Esophagus mucosa (tissue), 1 donor: ENCODE data around the gene SRSF12. TPM values are rescaled to one million over a fixed set of nuclear protein-coding genes. Genes with fewer than 3 reads are reported as not detected.
"Not testable (repeated sequence)": the region's sequence is repeated elsewhere in the genome, so short reads cannot be mapped to it uniquely, and the experiment has no call there.

Experiments
- ATAC-seq: fragments of 200-7000 bp; cut with Tn5 transposase; one replicate; pipeline ENCODE4 v1.9.1; 2020
- total RNA-seq: library from RNA; stranded (reverse); gene quantifications from one replicate; pipeline ENCODE4 v1.2.4, GENCODE V29; 2023
- donor health status: DM: yes; HTN: yes; CAD: no.

SRSF12 gene
- total RNA-seq, 1 donor from 2014 or later: 0.44 TPM

GRCh38 chr6:89128256-89128671 is 10.4 kb upstream of the SRSF12 start:
- not testable (repeated sequence) for ATAC-seq

- ATAC-seq: peak; percentile 58
Observed at GRCh38 chr6:89122625-89123024, 4.8 kb upstream of the SRSF12 start.

DNA sequence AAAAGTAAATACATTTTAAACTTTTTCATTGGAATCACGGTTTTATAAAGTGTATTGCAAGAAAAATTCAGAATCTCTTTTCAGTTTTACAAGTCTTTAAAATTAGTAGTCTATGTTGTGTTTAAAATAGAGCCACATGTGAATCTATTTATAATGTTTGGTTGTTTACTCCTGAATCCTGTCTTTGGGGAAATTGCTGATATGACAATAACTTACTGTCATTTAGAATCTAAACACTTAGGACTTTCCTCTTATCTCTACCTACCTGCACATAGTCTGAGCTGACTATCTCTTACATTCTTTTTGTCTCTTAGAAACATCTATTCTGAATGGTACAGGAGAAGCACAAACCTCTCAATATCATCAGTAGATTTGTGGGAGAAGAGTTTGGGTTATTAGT is 4.1 kb upstream of the SRSF12 start:
- ATAC-seq: no peak

DNA sequence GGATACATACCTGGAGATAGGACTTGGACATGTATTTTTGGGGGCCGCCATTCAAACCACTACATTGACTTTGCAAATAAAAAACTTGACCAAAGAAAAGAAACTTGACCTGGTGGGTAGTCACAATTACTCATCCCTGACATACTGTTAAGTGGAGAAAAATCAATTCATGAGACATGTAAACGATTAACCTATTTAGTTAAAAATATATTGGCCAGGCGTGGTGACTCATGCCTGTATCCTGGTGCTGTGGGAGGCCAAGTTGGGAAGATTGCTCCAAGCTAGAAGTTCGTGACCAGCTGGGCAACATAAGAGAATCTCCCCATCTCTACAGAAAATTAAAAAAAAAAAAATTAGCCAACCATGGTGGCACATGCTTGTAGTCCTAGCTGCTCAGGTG is 2.5 kb upstream of the SRSF12 start:
- no peak for ATAC-seq

DNA sequence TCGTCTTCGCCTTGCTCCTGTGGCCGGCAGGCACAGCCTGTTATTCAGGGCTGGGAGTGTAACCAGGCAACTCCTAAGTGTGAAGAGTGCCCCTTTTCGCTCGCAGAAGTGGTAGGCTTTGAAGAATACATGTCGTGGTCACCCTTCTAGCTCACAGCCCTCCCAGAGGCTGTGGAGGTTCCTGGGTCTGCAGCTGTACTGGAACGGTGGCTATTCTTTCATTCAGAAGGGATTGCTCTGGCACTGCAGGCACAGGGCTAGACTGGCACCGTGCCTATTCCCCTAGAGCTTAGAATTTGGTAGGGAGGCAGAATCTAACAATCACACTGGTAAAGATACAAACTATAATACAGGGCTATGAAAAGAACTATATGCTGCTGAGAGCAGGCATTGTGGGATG is 1.1 kb upstream of the SRSF12 start:
- ATAC-seq: no peak

GRCh38 chr6:89116702-89117101 is 1.2 kb downstream of the SRSF12 start:
- no peak for ATAC-seq

DNA sequence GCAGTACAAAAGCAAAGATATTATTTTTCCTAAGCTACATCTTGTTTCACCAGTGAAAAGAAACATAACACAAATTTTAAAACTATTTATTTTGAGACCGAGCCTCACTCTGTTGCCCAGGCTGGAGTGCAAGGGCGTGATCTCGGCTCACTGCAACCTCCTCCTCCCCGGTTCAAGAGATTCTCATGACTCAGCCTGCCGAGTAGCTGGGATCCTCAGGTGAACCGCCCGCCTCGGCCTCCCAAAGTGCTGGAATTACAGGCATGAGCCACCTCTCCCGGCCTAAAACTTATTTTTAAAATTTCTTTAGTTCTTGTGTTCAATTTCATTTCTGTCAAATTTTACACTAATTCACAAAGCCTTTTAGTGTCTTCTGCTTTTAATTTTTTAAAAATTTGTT is 5.9 kb downstream of the SRSF12 start:
- no peak for ATAC-seq

GRCh38 chr6:89110284-89110683 is 7.6 kb downstream of the SRSF12 start:
- ATAC-seq: no peak

GRCh38 chr6:89100114-89100513 is 17.8 kb downstream of the SRSF12 start:
- ATAC-seq: no peak

DNA sequence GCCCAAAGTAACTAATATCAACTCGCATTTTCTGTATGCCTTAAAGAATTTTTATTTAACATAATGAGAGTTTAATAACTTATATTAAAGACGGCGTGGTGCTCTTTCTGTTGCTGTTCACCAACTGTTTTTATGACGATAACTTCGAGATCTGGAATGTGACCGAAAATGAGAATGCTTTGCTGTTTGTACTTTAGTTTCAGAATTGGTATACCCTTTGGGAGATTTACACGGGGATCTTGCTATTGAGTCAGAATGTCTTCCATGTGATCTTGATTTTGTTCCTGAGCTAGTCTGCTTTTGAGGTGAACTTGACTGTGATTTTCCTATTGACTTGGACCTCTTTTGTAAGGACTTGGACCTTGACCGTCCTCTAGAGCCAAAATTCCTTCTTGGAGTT is 19.4 kb downstream of the SRSF12 start:
- no peak for ATAC-seq

DNA sequence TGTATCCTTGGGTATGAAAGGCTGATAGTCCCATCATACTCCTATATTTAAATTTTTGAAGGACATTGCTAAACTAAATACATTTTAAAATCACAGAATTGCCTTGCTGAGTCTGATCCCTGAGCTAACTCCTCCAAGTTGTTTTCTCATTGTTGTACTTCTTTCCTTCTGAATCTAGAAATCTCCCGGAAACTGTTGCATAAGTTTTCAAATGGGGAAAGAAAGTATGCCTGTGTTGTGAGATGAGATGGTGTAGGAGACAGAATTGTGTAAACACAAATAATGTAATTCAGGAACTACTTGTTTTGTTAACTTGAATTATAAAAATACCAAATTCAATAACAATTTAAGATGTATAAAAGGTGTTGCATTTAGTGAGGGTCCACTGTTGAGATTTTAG is 30.0 kb downstream of the SRSF12 start:
- no peak for ATAC-seq

GRCh38 chr6:89085409-89086205 is 32.3 kb downstream of the SRSF12 start:
- ATAC-seq: no peak

DNA sequence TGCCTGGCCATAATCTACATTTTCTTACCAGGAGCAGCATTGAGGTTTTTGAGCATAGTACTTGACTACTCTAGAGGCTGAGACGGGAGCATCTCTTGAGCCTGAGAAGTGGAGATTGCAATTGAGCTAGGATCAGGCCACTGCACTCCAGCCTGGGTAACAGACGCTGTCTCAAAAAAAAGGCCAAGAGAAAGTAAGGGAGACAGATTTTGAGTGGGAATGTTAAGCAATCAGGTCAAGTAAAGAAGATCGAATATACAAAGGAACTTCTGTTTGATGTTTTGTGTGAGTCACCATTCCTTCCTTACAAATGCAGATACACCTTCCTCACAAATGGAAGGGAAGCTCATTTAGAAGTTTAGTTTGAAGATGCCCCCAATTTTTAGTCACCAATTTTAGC is 32.9 kb downstream of the SRSF12 start:
- ATAC-seq: no peak

DNA sequence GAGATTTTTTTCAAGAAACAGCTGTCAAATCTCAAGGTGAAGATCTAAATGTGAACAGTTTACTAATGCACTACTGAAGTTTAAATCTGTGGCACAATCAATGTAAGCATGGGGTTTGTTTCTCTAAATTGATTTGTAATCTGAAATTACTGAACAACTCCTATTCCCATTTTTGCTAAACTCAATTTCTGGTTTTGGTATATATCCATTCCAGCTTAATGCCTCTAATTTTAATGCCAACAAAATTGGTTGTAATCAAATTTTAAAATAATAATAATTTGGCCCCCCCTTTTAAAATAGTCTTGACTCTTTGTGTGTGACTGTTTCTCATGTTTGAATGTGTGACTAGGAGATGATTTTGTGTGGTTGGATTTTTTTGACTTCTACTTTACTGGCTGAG is 33.3 kb downstream of the SRSF12 start:
- no peak for ATAC-seq

DNA sequence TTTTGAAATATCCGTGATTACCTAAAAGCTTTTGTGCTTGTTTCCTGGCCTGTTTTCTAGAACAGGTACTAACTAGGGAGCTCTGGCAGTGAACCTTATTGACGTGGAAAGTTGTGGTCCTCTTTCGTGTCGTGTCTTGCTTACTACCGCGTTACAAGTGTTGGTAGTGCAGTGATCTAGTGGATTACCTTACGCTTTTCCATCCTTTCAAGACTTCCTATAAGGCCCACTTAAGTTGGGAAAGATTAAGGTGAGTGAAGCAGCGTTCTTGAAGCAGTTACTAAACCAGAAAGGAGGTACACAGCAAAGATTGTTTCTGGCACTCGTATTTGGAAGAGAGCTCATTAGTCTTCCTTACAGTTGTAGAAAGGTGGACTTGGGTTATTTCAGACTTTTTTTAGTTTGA is 35.4 kb downstream of the SRSF12 start:
- ATAC-seq: no peak

DNA sequence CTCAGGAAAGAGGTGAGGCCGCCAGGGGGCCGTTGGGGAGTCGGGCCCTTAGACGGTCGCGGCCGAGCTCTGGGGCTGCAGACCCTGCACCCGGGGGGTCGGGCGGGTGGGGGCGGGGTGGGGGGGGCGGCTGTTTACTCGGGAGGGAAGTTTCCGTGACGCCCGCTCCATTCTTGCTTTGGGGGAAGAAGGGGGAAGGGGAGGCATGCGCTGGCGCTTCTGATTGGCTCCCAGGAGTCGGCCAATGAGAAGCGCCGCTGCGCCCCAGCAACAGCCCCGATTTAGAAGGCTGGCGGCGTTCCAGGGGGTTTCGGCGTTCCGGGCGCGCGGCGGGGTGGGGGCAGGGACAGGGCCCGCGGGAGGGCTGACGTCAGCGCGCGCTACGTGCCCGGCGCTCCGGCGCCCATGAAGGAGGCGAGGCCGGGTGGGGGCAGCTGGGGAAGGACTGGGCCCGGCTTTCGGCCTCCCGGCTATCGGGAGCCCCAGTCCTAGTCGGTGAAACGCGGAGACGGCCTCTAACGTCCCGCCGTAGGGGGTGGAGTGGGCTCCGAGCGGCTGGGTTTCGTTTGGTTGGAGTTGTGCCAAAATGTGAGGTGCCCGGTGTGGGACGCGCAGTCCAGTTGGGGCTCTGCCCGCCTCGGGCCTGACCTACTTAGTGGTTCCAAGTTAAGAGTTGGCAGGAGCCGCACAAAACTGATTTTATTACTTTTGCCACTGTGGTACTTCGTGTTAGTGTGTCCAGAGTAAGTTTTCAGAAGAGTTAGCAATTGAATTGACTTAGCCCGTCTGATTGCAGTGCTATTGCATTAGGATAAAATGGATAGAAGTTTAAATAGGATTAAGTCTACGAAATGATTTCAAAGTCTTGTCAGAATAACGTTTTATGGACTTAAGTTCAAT is 36.2 kb downstream of the SRSF12 start:
- peak; percentile 85 for ATAC-seq

DNA sequence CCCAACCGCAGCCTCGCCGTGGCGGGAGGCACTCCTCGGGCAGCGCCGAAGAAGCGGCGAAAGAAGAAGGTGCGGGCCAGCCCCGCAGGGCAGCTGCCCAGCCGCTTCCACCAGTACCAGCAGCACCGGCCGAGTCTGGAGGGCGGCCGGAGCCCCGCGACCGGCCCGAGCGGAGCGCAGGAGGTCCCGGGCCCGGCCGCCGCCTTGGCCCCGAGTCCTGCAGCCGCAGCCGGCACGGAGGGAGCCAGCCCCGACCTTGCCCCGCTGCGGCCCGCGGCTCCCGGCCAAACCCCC is 36.8 kb downstream of the SRSF12 start:
- peak; percentile 17 for ATAC-seq

DNA sequence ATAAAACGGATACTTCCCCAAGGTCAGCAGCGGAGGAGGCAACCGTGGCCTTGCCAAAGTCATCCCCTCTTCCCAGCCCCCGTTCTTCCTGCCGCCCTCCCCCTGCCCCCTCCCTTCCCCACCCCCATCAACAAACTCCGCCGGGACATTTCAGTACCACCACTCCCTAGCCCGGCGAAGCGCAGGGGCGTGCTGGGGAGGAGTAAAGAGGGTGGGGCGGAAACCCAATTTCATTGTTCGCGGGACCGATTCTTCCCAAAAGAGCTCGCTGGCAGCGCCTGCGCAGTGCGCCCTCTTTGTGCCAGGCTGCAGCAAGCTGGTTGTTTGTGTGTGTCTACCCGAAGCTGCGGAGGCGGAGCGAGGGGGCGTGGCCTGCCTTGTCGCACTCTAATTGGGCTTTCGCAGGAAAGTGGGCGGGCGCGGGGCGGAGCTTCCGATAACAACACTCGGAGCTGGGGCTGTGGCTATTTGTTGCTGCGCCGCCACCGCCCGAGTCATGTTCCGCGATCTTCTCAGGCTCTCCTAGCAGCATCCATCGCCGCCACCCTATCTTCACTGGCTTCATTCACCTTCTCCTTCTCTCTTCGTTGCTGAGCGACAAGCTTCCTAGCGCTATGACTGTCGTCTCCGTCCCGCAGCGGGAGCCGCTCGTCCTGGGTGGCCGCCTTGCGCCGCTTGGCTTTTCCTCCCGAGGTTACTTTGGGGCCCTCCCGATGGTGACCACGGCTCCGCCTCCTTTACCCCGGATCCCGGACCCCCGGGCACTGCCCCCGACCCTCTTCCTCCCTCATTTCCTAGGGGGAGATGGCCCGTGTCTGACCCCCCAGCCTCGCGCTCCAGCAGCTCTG is 37.4 kb downstream of the SRSF12 start, which contains the start of gene PNRC1:
Gene PNRC1, plus strand, starts transcription at position 471 of the 848 bp plus-strand sequence. Its CDS starts 144 bp downstream, at position 615.
- ATAC-seq: peak; percentile 93

DNA sequence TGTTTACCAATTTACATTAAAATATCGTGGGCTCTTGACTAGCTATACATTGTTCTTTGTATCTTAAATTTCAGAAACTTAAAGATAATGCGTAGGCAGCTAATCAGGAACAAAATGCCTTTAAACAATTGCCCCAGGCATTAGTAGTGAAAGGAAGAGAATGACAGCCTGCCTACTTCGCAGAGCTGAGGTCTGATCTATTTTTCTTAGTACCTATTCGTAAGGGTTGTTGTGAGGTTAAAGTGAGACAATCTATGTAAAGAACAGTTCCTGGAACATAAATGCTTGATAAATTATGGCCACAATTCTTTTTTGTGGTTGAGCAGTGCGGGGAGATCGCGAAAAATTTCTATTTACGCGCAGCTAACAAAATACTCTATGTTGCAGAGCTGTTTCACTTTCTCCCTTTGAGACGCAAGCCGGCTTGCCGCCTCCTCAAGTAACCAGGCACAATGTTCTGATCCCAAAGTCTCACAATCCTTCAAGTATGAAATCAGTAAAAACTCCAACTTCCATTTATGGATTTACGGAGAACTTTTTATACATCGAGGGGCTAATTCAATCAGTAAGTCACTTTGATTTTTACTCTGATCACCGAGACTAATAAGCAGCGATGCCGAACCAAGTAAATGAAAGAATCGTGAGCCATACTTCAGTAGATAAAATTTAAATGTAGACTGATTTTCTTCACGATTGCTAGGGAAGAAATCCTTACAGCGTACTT is 38.2 kb downstream of the SRSF12 start:
- ATAC-seq: no peak

DNA sequence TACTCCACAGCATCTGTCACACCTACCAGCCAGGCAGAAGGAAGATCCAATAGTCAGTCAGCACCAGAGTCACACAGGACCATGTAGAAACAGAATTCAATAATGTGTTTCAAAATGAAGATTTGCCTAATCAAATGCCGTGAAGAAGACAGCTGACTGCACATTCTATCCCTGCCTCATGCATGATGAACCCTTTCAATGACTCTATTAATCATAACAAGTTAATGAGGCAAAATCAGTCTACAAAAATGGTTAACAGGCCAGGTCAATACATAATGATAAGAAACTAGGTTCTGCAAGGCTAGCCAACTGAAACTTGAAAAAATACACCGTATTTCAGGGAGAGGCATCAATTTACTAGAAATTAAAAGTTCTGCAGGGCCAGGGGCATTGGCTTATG is 44.0 kb downstream of the SRSF12 start:
- ATAC-seq: no peak

DNA sequence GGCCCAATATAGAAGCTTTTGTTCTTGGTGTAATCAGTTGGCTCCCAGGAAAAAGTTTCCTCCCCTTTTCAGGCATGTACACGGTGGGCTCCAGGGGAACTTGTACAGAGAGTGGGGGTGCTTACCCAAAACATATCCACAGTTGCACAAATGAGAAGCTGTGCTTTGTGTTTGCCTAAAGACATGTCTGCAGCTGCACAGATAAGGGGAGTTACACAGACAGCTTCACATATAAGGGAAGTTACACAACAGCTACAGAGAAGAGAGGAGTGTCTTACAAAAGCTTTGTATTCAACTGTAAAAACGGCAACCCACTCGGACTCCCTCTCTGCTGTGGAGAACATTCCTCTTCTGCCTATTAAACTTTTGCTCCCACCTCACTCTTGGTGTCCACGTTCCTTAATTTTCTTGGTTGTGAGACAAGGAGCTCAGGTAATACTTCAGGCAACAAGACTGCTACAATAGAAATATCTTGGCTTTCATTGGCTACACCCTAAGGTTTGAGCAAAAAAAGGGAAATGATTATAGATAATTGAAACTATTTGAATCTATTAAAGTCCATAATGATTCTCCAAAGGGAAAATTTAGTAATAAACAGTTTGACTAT is 44.8 kb downstream of the SRSF12 start:
- no peak for ATAC-seq

GRCh38 chr6:89071036-89071435 is 46.8 kb downstream of the SRSF12 start:
- ATAC-seq: no peak
